ENCODE measurements around the gene ADCY7.
"Not testable (repeated sequence)": the region's sequence is repeated elsewhere in the genome, so short reads cannot be mapped to it uniquely, and the experiment has no call there.

DNA sequence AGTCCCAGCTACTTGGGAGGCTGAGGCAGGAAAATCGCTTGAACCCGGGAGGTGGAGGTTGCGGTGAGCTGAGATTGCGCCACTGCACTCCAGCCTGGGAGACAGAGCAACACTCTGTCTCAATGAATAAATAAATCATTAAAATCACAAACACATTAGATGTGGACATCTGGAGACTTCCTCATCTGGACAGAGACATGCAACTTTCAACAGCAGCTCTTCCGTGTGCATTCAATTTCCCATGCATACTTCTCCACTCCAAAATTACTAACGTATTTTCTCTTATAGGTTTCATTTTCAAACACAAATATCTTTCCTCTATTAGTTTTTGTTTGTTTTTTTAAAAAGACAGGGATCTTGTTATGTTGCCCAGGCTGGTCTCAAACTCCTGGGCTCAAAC is 23.3 kb upstream of the ADCY7 start:
- TF ChIP-seq, protein P1, sequence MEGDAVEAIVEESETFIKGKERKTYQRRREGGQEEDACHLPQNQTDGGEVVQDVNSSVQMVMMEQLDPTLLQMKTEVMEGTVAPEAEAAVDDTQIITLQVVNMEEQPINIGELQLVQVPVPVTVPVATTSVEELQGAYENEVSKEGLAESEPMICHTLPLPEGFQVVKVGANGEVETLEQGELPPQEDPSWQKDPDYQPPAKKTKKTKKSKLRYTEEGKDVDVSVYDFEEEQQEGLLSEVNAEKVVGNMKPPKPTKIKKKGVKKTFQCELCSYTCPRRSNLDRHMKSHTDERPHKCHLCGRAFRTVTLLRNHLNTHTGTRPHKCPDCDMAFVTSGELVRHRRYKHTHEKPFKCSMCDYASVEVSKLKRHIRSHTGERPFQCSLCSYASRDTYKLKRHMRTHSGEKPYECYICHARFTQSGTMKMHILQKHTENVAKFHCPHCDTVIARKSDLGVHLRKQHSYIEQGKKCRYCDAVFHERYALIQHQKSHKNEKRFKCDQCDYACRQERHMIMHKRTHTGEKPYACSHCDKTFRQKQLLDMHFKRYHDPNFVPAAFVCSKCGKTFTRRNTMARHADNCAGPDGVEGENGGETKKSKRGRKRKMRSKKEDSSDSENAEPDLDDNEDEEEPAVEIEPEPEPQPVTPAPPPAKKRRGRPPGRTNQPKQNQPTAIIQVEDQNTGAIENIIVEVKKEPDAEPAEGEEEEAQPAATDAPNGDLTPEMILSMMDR (IDR thresholded peaks at IDR 0.05) = not testable (repeated sequence)
- TF ChIP-seq POLR2A, EP300 (IDR thresholded peaks at IDR 0.05): not testable (repeated sequence)
